Keratinocyte (primary cell): Measurements from ENCODE around the gene WASF1.

Experiments
- EZH2 ChIP-seq: IDR thresholded peaks from one replicate; pipeline ENCODE4 v1.6.1; 2012; ENCODE audit warnings: inconsistent platforms, mild to moderate bottlenecking, low read length, moderate library complexity
- TF ChIP-seq, protein P1 (sequence below), 3 experiments: IDR thresholded peaks in 1 of 3; conservative IDR thresholded peaks in 1 of 3; optimal IDR thresholded peaks in 1 of 3; 2 replicates in 2 of 3; 3 replicates in 1 of 3; pipeline versions ENCODE3 to v1.5.1; 2011; ENCODE audit warnings: low read length in 3 of 3, mild to moderate bottlenecking in 3 of 3, moderate library complexity in 2 of 3, control low read depth in 1 of 3, inconsistent platforms in 1 of 3; ENCODE audit not compliant: insufficient read depth in 2 of 3; ENCODE audit errors: extremely low read depth in 1 of 3

DNA sequence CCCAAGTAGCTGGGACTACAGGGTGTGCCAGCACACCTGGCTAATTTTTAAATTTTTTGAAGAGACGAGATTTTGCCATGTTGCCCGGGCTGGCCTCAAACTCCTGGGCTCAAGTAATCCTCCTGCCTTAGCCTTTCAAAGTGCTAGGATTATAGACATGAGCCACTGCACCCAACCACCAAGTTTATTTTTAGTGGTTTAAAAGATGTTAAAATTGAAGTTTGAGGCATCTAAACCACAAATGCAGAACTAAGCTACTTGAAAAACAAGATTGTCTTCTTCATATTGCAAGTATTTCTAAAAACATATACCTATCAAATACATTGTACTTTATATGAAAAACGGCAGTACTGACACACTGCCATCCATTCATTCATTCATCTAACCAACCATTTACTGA lies 31.6 kb downstream of the WASF1 start:
- TF ChIP-seq EZH2, result no peak
- TF ChIP-seq, protein P1, sequence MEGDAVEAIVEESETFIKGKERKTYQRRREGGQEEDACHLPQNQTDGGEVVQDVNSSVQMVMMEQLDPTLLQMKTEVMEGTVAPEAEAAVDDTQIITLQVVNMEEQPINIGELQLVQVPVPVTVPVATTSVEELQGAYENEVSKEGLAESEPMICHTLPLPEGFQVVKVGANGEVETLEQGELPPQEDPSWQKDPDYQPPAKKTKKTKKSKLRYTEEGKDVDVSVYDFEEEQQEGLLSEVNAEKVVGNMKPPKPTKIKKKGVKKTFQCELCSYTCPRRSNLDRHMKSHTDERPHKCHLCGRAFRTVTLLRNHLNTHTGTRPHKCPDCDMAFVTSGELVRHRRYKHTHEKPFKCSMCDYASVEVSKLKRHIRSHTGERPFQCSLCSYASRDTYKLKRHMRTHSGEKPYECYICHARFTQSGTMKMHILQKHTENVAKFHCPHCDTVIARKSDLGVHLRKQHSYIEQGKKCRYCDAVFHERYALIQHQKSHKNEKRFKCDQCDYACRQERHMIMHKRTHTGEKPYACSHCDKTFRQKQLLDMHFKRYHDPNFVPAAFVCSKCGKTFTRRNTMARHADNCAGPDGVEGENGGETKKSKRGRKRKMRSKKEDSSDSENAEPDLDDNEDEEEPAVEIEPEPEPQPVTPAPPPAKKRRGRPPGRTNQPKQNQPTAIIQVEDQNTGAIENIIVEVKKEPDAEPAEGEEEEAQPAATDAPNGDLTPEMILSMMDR (optimal IDR thresholded peaks at IDR 0.05 in 1 of 3, IDR thresholded peaks at IDR 0.05 in 1 of 3, conservative IDR thresholded peaks at IDR 0.05 in 1 of 3; ENCODE audit: extremely low read depth in 1 of 3, insufficient read depth in 2 of 3, low read length in 3 of 3), result no peak
